Measurements from ENCODE around the gene ATP2B2. TPM values are rescaled to one million over a fixed set of nuclear protein-coding genes. Genes with fewer than 3 reads are reported as not detected.

The ATP2B2 gene
- total RNA-seq, 2 experiments from 2014 or later = 0.06 TPM; not detected in 1

DNA sequence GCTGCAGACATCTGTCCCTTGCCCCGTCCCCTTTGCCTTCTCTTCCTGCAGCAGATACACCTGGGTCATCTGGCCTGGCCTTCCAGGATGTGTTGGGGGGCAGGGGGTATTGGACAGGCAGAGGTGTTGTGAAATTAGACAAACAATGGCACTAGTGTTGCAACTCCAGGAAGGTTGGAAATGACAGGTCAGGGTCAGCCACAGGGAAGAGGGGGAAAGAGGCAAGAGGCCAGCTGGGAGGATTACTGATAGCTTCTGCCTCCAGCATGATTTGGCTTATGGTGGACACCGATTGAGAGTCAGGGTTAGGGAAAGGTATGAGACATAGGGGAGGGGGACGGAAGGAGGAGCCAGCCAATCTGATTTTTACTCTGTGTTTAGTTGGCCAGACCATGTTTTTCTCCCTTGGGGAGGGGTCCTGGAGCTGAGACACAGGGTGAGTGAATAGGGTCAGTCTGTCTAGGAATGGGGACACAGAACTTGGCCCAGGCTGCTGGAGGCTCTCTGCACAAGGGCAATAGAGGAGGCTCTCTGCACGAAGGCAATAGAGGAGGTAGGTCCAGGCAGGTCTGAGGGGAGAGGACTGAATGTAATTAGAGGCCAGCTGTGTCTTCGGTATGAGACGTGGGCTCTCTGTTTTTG, 3.4 kb upstream of the ATP2B2 start:
- no peak overlapping the region for H3K4me3 ChIP-seq (ENCODE audit: low read depth, low read length, poor library complexity, severe bottlenecking)
- no peaks in the 10 kb centered on the region for H3K4me1 ChIP-seq (ENCODE audit: insufficient read depth, low read length, poor library complexity, severe bottlenecking)
- no peaks in the 10 kb centered on the region for H4K20me1 ChIP-seq (ENCODE audit: insufficient read depth, low read length)
- H2AFZ ChIP-seq (ENCODE audit: low read length) = no peak overlapping the region
- H3K79me2 ChIP-seq (ENCODE audit: insufficient read depth, low read depth, low read length) = no peaks in the 10 kb centered on the region
- TF ChIP-seq, protein P1, sequence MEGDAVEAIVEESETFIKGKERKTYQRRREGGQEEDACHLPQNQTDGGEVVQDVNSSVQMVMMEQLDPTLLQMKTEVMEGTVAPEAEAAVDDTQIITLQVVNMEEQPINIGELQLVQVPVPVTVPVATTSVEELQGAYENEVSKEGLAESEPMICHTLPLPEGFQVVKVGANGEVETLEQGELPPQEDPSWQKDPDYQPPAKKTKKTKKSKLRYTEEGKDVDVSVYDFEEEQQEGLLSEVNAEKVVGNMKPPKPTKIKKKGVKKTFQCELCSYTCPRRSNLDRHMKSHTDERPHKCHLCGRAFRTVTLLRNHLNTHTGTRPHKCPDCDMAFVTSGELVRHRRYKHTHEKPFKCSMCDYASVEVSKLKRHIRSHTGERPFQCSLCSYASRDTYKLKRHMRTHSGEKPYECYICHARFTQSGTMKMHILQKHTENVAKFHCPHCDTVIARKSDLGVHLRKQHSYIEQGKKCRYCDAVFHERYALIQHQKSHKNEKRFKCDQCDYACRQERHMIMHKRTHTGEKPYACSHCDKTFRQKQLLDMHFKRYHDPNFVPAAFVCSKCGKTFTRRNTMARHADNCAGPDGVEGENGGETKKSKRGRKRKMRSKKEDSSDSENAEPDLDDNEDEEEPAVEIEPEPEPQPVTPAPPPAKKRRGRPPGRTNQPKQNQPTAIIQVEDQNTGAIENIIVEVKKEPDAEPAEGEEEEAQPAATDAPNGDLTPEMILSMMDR (conservative IDR thresholded peaks at IDR 0.05; ENCODE audit: low read length) = no peak
- no peak for TF ChIP-seq EZH2phosphoT487 (IDR thresholded peaks at IDR 0.05; ENCODE audit: borderline replicate concordance, low read depth, low read length)
- H3K9me3 ChIP-seq (ENCODE audit: low read length) = no peaks in the 10 kb centered on the region
- no peak overlapping the region for H3K27ac ChIP-seq (ENCODE audit: low read depth, low read length, poor library complexity, severe bottlenecking)
- no TSS peak for BruUV-seq (replicated peaks)
- ChIA-PET CTCF (ENCODE audit: unreplicated experiment) (no interaction called here), POLR2A (no interaction called here)
- no peaks in the 10 kb centered on the region for H3K9me2 ChIP-seq (ENCODE audit: insufficient read depth, low read length)
- no peaks in the 10 kb centered on the region for H3K36me3 ChIP-seq (ENCODE audit: insufficient read depth, low read length)
- intact Hi-C loops (cut with micrococcal nuclease; ENCODE audit: unreplicated experiment) = no loop called here
- no peak for DNase-seq (ENCODE audit: low spot score)
- no peak overlapping the region for H3K4me2 ChIP-seq (ENCODE audit: low read length)

DNA sequence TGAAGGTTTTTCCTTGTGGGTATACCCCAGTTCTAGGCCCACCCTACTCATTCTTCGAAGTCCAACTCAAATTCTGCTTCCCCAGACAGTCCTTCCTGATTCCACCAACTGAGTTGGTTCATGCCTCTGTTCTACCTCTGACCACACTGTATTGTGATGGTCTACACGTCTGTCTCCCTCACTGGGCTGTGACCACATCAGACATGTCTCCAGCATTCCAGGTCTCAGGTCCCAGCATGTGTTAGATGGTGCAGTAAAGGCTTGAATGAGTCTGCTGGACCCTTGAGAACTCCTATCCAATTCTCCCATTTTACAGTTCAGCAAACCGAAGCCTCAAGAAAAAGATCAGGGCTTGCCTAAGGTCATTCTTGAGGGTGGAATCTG, 2.8 kb upstream of the ATP2B2 start:
- intact Hi-C loops (cut with micrococcal nuclease; ENCODE audit: unreplicated experiment) = no loop called here
- BruUV-seq (replicated peaks) = no TSS peak
- no peaks in the 10 kb centered on the region for H3K4me1 ChIP-seq (ENCODE audit: insufficient read depth, low read length, poor library complexity, severe bottlenecking)
- no peak overlapping the region for H2AFZ ChIP-seq (ENCODE audit: low read length)
- H3K9me2 ChIP-seq (ENCODE audit: insufficient read depth, low read length) = no peaks in the 10 kb centered on the region
- ChIA-PET POLR2A (interaction anchor here (0.6 kb wide), 1 partner anchor 607 kb away, joined by 4 read pairs; no protein-coding TSS in a partner anchor), CTCF (ENCODE audit: unreplicated experiment) (no interaction called here)
- no peak overlapping the region for H3K4me2 ChIP-seq (ENCODE audit: low read length)
- no peak for DNase-seq (ENCODE audit: low spot score)
- TF ChIP-seq, protein P1 (conservative IDR thresholded peaks at IDR 0.05; ENCODE audit: low read length) = no peak
- TF ChIP-seq EZH2phosphoT487 (IDR thresholded peaks at IDR 0.05; ENCODE audit: borderline replicate concordance, low read depth, low read length) = no peak
- no peaks in the 10 kb centered on the region for H3K79me2 ChIP-seq (ENCODE audit: insufficient read depth, low read depth, low read length)
- no peaks in the 10 kb centered on the region for H3K36me3 ChIP-seq (ENCODE audit: insufficient read depth, low read length)
- H4K20me1 ChIP-seq (ENCODE audit: insufficient read depth, low read length) = no peaks in the 10 kb centered on the region
- no peak overlapping the region for H3K27ac ChIP-seq (ENCODE audit: low read depth, low read length, poor library complexity, severe bottlenecking)
- no peaks in the 10 kb centered on the region for H3K9me3 ChIP-seq (ENCODE audit: low read length)
- H3K4me3 ChIP-seq (ENCODE audit: low read depth, low read length, poor library complexity, severe bottlenecking) = no peak overlapping the region

DNA sequence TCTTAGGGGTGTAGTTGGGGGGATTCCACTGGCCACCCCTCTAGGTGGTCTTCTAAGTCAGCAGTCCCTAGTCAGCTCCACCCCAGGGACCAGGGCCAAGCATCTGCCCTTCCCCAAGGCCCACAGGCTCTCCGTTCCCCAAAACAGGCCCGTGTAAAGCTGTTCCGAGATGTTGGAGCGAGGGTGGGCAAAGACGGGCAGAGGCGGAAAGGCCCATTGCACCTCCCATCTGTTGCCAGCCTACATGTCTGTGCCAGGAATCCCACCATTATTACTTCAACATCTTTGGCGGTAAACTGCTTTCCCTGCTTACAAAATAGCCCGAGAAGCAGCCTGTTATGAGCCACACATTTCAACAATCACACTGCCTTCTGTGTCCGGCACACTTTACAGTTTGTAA, 1.9 kb upstream of the ATP2B2 start:
- no peaks in the 10 kb centered on the region for H3K9me3 ChIP-seq (ENCODE audit: low read length)
- CTCF ChIA-PET (ENCODE audit: unreplicated experiment) = no interaction called here
- H3K4me2 ChIP-seq (ENCODE audit: low read length) = no peak overlapping the region

More for the DNA sequence above, 1.9 kb upstream of the ATP2B2 start:
- Histone ChIP-seq H3K4me1 (ENCODE audit: insufficient read depth, low read length, poor library complexity, severe bottlenecking) (no peaks in the 10 kb centered on the region), H3K27ac (ENCODE audit: low read depth, low read length, poor library complexity, severe bottlenecking) (no peak overlapping the region), H4K20me1 (ENCODE audit: insufficient read depth, low read length) (no peaks in the 10 kb centered on the region), H3K4me3 (ENCODE audit: low read depth, low read length, poor library complexity, severe bottlenecking) (no peak overlapping the region), H3K36me3 (ENCODE audit: insufficient read depth, low read length) (no peaks in the 10 kb centered on the region), H3K9me2 (ENCODE audit: insufficient read depth, low read length) (no peaks in the 10 kb centered on the region), H3K79me2 (ENCODE audit: insufficient read depth, low read depth, low read length) (no peaks in the 10 kb centered on the region), H2AFZ (ENCODE audit: low read length) (no peak overlapping the region)
- BruUV-seq (replicated peaks) = no TSS peak
- DNase-seq (ENCODE audit: low spot score) = no peak
- POLR2A ChIA-PET = interaction anchor here (0.6 kb wide), 1 partner anchor 607 kb away, joined by 4 read pairs; no protein-coding TSS in a partner anchor
- TF ChIP-seq EZH2phosphoT487 (IDR thresholded peaks at IDR 0.05; ENCODE audit: borderline replicate concordance, low read depth, low read length) = no peak
- TF ChIP-seq, protein P1 (conservative IDR thresholded peaks at IDR 0.05; ENCODE audit: low read length) = no peak
- intact Hi-C loops (cut with micrococcal nuclease; ENCODE audit: unreplicated experiment) = no loop called here
